D721Med (cell line): ENCODE results near the gene FLOT1.

Source experiments
- DNase-seq: peaks from one replicate; pipeline ENCODE4 v3.0.0; 2011; ENCODE audit warnings: low spot score; ENCODE audit not compliant: insufficient read length
- FAIRE-seq: peaks from 2 replicates; lab custom pipeline; 2011; peaks lifted over from hg19 to GRCh38; lab: Jason Lieb, UNC
- CTCF ChIP-seq: IDR thresholded peaks from 2 replicates; pipeline ENCODE4 v1.5.1; 2012; ENCODE audit warnings: mild to moderate bottlenecking, control low read depth; ENCODE audit not compliant: insufficient read depth; ENCODE audit errors: missing control alignments

Gene FLOT1

GRCh38 chr6:30711758-30712380 lies 30.6 kb downstream of the FLOT1 start:
- DNase-seq (no peak), FAIRE-seq (no peak)
- no peak for TF ChIP-seq CTCF

DNA sequence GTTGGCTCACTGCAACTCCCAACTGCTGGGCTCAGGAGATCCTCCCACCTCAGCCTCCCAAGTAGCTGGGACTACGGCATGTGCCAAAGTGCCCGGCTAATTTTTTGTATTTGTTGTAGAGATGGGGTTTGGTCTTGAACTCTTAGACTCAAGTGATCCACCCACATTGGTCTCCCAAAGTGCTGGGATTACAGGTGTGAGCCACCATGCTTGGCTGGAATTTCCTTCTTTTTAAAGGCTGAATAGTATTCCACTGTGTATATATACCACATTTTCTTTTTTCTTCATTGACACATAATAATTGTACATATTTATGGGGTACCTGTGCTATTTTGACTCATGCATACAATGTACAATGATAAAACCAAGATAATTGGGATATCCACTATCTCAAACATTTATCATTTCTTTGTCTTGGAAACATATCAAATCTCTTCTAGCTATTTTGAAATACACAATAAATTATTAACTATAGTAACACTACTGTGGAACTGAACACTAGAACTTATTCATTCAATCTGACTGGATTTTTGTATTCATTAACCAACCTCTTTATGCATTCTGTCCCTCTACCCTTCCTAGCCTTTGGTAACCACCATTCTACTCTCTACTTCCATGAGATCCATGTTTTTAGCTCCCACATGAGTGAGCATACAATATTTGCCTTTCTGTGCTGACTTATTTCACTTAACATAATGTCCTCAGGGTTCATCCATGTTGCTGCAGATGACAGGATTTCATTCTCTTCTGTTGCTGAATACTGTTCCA lies 33.2 kb downstream of the FLOT1 start:
- TF ChIP-seq CTCF = no peak
- FAIRE-seq (no peak), DNase-seq (no peak)

DNA sequence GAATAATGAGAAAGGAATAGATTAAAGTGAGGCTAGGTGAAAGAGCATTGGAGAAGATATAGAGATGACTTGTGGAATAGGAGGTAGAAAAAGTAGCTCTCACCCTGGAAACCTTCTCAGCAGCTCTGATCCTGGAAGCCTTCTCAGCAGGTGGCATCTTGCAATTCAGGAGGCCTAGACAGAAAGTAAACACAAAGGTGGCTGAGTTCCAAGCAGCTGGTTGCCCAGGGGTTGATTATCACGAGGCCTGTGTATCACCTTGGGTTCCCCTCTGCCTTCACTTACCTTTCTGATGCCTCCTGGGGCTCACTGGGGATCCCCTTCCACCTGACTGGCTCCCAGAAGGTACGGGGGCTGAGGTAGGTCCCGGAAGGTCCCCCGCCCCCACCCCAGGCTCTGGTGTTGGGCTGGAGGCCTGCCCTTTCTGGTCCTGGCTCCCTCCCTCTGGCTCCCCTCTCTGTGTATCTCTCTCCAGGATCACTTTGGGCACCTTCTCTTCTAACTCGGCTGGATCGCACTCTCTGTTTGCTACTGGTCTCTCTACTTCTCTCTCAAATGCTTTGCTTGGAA lies 35.1 kb downstream of the FLOT1 start:
- no peak for TF ChIP-seq CTCF
- DNase-seq (no peak), FAIRE-seq (no peak)

DNA sequence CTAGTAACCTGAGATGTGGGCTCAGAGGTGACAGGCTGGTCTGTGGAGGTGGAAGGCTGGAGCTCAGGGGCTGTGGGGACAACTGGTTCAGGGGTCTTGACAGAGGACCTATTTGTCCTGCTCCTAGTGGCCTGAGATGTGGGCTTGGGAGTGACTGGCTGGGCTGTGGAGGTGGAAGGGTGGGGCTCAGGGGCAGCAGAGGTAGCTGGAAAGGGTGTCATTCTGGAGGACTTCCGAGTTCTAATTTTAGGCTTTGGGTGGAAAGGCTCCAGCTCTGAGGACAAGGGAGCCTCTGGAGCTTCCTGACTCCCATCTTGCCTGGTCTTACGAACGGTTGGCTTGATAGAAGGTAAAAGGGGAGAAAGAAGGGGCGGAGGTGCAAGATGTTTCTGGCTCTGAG lies 36.9 kb downstream of the FLOT1 start:
- no peak for FAIRE-seq
- no peak for DNase-seq
- TF ChIP-seq CTCF = no peak

DNA sequence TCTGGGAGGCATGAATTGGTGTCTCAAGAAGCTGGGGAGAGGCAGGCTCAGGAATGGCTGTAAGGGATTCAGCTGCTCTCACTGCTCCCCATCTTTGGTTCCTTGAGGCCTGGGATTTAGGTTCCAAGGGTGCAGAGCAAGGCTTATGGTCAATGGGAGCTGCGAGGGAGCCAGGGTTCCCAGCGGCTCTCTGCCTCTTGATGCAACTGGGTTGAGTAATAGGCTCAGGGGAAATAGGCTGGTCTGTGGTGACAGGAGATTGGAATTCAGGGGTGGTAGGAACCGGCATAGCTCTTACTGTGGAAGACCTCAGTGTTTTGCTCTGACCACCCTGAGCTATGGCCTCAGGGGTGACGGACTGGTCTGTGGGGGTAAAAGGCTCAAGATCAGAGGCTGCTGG lies 38.7 kb downstream of the FLOT1 start:
- FAIRE-seq = no peak
- no peak for DNase-seq
- no peak for TF ChIP-seq CTCF

DNA sequence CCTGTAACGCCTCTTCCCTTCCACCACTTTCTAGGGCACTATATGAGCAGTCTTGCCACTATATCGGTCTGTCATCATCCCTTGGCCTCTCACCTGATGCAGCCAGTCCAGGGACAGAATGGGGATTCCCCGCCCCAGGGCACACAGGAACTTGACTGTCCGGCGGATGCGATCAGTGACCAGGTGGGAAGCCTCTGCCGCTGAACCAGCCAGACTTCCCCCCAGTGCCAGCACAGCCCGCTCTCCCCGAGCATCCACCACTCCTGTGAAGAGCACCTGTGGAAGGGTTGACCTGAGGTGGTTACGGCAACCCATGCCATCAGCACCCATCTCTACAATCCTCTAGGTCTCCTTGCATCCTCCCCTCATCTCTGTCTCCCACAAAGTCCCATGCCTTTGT lies 39.5 kb downstream of the FLOT1 start:
- no peak for DNase-seq
- no peak for TF ChIP-seq CTCF
- FAIRE-seq = no peak

- no peak for DNase-seq
- no peak for FAIRE-seq
- no peak for TF ChIP-seq CTCF
Observed at GRCh38 chr6:30700340-30700739, 42.1 kb downstream of the FLOT1 start.
